Measurements from ENCODE around the gene STK17A.

The STK17A gene

GRCh38 chr7:43658718-43659548 is 76.0 kb downstream of the STK17A start:
- TF ChIP-seq TCF12 (IDR thresholded peaks at IDR 0.05; ENCODE audit: low read depth) = no peak
- no peak for TF ChIP-seq MAX (IDR thresholded peaks at IDR 0.05)
- TF ChIP-seq CREB1 (IDR thresholded peaks at IDR 0.05; ENCODE audit: low read depth) = no peak
- TF ChIP-seq CEBPB (IDR thresholded peaks at IDR 0.05) = no peak
- TF ChIP-seq NFIC (IDR thresholded peaks at IDR 0.05) = no peak
- TF ChIP-seq TAF1 (IDR thresholded peaks at IDR 0.05; ENCODE audit: low read depth) = no peak

GRCh38 chr7:43659549-43659896 is 76.6 kb downstream of the STK17A start:
- TF ChIP-seq TAF1 (IDR thresholded peaks at IDR 0.05; ENCODE audit: low read depth) (no peak), TEAD4 (IDR thresholded peaks at IDR 0.05) (no peak), TCF12 (IDR thresholded peaks at IDR 0.05; ENCODE audit: low read depth) (no peak), USF1 (IDR thresholded peaks at IDR 0.05) (no peak), FOXM1 (IDR thresholded peaks at IDR 0.05; ENCODE audit: borderline replicate concordance, low read depth) (no peak), CEBPB (IDR thresholded peaks at IDR 0.05) (no peak), CREB1 (IDR thresholded peaks at IDR 0.05; ENCODE audit: low read depth) (no peak), NFIC (IDR thresholded peaks at IDR 0.05) (no peak), EP300 (IDR thresholded peaks at IDR 0.05; ENCODE audit: borderline replicate concordance) (no peak), REST (IDR thresholded peaks at IDR 0.05; ENCODE audit: low read depth) (no peak), ZBTB7A (IDR thresholded peaks at IDR 0.05; ENCODE audit: low read depth) (no peak), MAX (IDR thresholded peaks at IDR 0.05) (no peak), YY1 (IDR thresholded peaks at IDR 0.05; ENCODE audit: low read depth) (no peak), EGR1 (IDR thresholded peaks at IDR 0.05) (no peak), RAD21 (IDR thresholded peaks at IDR 0.05; ENCODE audit: low read depth) (no peak)

- TF ChIP-seq YY1 (IDR thresholded peaks at IDR 0.05; ENCODE audit: low read depth) (no peak), CREB1 (IDR thresholded peaks at IDR 0.05; ENCODE audit: low read depth) (no peak), USF1 (IDR thresholded peaks at IDR 0.05) (no peak), ZBTB7A (IDR thresholded peaks at IDR 0.05; ENCODE audit: low read depth) (no peak), TEAD4 (IDR thresholded peaks at IDR 0.05) (no peak), EGR1 (IDR thresholded peaks at IDR 0.05) (no peak), REST (IDR thresholded peaks at IDR 0.05; ENCODE audit: low read depth) (no peak), EP300 (IDR thresholded peaks at IDR 0.05; ENCODE audit: borderline replicate concordance) (no peak), MAX (IDR thresholded peaks at IDR 0.05) (no peak), TCF12 (IDR thresholded peaks at IDR 0.05; ENCODE audit: low read depth) (no peak)
These were observed 77.2 kb downstream of the STK17A start for GRCh38 chr7:43660141-43660540.

GRCh38 chr7:43664681-43665080 is 81.8 kb downstream of the STK17A start:
- no peak for TF ChIP-seq NFIC (IDR thresholded peaks at IDR 0.05)
- TF ChIP-seq TEAD4 (IDR thresholded peaks at IDR 0.05) = no peak
- TF ChIP-seq EGR1 (IDR thresholded peaks at IDR 0.05) = no peak
- TF ChIP-seq RAD21 (IDR thresholded peaks at IDR 0.05; ENCODE audit: low read depth) = no peak
- no peak for TF ChIP-seq TCF12 (IDR thresholded peaks at IDR 0.05; ENCODE audit: low read depth)
- no peak for TF ChIP-seq YY1 (IDR thresholded peaks at IDR 0.05; ENCODE audit: low read depth)
- no peak for TF ChIP-seq FOXM1 (IDR thresholded peaks at IDR 0.05; ENCODE audit: borderline replicate concordance, low read depth)
- no peak for TF ChIP-seq MAX (IDR thresholded peaks at IDR 0.05)
- TF ChIP-seq REST (IDR thresholded peaks at IDR 0.05; ENCODE audit: low read depth) = no peak
- TF ChIP-seq CEBPB (IDR thresholded peaks at IDR 0.05) = no peak
- TF ChIP-seq TAF1 (IDR thresholded peaks at IDR 0.05; ENCODE audit: low read depth) = no peak
- TF ChIP-seq EP300 (IDR thresholded peaks at IDR 0.05; ENCODE audit: borderline replicate concordance) = no peak
- no peak for TF ChIP-seq USF1 (IDR thresholded peaks at IDR 0.05)
- TF ChIP-seq CREB1 (IDR thresholded peaks at IDR 0.05; ENCODE audit: low read depth) = no peak
- TF ChIP-seq ZBTB7A (IDR thresholded peaks at IDR 0.05; ENCODE audit: low read depth) = no peak

All from Ishikawa (cell line).